ENCODE results near the gene UFM1. TPM values are rescaled to one million over a fixed set of nuclear protein-coding genes. Genes with fewer than 3 reads are reported as not detected.
"Not testable (repeated sequence)": the region's sequence is repeated elsewhere in the genome, so short reads cannot be mapped to it uniquely, and the experiment has no call there.

The UFM1 gene
- total RNA-seq, 1 donor from 2014 or later = 43.3 TPM

DNA sequence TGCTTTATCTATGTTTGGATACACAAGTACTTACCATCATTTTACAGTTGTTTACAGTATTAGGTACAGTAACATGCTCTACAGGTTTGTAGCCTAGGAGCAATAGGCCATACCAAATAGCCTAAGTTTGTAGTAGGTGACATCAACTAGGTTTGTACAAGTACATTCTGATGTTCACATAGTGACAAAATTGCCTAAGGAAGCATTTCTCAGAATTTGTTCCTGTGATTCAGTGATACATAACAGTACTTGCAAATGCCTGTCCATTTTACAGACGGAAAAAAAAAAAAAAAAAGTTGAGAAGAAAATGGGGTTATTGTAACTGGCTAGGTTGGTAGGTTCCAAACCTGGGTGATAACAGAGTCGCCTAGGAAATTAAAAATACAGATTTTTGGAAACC lies 13.6 kb downstream of the UFM1 start:
- Histone ChIP-seq H3K27me3 (ENCODE audit: control insufficient read depth in 3 of 3, insufficient read depth in 3 of 3, low read length in 3 of 3) (no peaks in the 10 kb centered on the region), H3K27ac (ENCODE audit: low read depth, low read length) (no peak overlapping the region), H3K4me3 (ENCODE audit: low read length in 3 of 3) (no peak overlapping the region), H3K9me3 (ENCODE audit: control insufficient read depth in 3 of 3, low read length in 3 of 3) (no peaks in the 10 kb centered on the region), H3K4me1 (ENCODE audit: control insufficient read depth in 3 of 3, insufficient read depth in 3 of 3, low read length in 3 of 3) (no peaks in the 10 kb centered on the region), H3K36me3 (ENCODE audit: control insufficient read depth in 3 of 3, insufficient read depth in 3 of 3, low read length in 3 of 3) (peaks cover 3 to 18% (median 9%) of the 10 kb centered on the region in 3 donors), H3K9ac (ENCODE audit: low read depth in 1 of 3, low read length in 3 of 3) (no peak overlapping the region)

GRCh38 chr13:38363746-38364145 lies 14.1 kb downstream of the UFM1 start:
- H3K9ac ChIP-seq (ENCODE audit: low read depth in 1 of 3, low read length in 3 of 3); H3K4me3 ChIP-seq (ENCODE audit: low read length in 3 of 3); H3K9me3 ChIP-seq (ENCODE audit: control insufficient read depth in 3 of 3, low read length in 3 of 3); H3K27me3 ChIP-seq (ENCODE audit: control insufficient read depth in 3 of 3, insufficient read depth in 3 of 3, low read length in 3 of 3); H3K4me1 ChIP-seq (ENCODE audit: control insufficient read depth in 3 of 3, insufficient read depth in 3 of 3, low read length in 3 of 3); H3K27ac ChIP-seq (ENCODE audit: low read depth, low read length): not testable (repeated sequence)
- H3K36me3 ChIP-seq (ENCODE audit: control insufficient read depth in 3 of 3, insufficient read depth in 3 of 3, low read length in 3 of 3) = peaks cover 3 to 15% (median 9%) of the 10 kb centered on the region in 3 donors

DNA sequence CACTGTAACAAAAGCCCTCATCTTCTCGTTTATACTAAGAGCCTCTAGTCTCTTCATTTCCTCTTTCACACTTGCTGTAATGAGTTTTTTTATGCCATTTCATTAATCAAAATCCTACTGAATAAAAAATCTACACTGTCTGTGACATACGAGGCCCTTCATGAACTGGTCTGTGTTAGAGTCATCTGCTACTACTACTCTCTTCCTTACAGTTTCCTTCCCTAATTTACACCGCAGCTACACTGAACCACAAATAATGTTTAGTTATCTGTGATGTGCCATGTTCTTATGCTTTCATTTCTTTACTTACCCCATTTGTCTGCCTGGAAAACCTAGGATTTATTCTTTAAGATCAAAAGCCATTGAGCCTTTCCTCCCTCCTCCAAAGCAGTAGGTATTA lies 16.0 kb downstream of the UFM1 start:
- Histone ChIP-seq H3K9ac (ENCODE audit: low read depth in 1 of 3, low read length in 3 of 3) (no peak overlapping the region), H3K4me1 (ENCODE audit: control insufficient read depth in 3 of 3, insufficient read depth in 3 of 3, low read length in 3 of 3) (no peaks in the 10 kb centered on the region)

DNA sequence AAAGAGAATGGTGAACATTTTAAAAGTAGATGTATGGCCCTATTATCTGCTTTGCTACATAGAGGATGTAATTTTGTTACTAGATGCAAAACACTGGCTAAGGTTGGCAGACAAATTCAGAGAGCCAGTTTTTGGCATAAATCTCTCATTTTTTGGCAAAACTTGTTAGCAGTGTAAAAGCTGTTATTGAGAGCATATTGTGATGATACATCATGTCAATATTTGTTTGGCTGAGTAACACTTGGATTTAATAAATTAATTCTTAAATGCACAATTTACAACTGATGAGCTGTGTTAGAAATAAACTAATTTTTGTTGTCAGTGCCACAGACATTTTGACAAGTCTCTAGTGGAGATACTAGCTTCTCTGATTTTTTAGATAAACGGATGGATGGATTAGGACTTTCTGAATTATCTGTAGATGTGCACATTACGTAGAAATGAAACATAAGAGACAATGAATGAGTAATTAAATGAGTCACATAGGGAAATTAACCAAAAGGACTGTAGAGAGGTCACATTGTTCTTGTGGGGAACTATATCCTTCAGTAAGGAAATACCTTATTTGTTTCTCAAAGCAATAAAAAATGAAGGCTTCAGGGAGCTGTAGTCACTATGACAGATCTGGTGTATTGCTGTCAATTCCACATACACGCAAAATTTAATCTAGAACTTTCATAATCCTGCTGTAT lies 17.4 kb downstream of the UFM1 start:
- Histone ChIP-seq H3K4me1 (ENCODE audit: control insufficient read depth in 3 of 3, insufficient read depth in 3 of 3, low read length in 3 of 3) (no peaks in the 10 kb centered on the region), H3K27ac (ENCODE audit: low read depth, low read length) (no peak overlapping the region), H3K4me3 (ENCODE audit: low read length in 3 of 3) (no peak overlapping the region), H3K9me3 (ENCODE audit: control insufficient read depth in 3 of 3, low read length in 3 of 3) (no peaks in the 10 kb centered on the region), H3K27me3 (ENCODE audit: control insufficient read depth in 3 of 3, insufficient read depth in 3 of 3, low read length in 3 of 3) (no peaks in the 10 kb centered on the region), H3K36me3 (ENCODE audit: control insufficient read depth in 3 of 3, insufficient read depth in 3 of 3, low read length in 3 of 3) (peaks cover 0 to 8% (median 0%) of the 10 kb centered on the region in 3 donors), H3K9ac (ENCODE audit: low read depth in 1 of 3, low read length in 3 of 3) (no peak overlapping the region)

More for the DNA sequence above, 16.0 kb downstream of the UFM1 start:
- H3K9me3 ChIP-seq (ENCODE audit: control insufficient read depth in 3 of 3, low read length in 3 of 3) = no peaks in the 10 kb centered on the region
- H3K27ac ChIP-seq (ENCODE audit: low read depth, low read length) = no peak overlapping the region
- peaks cover 3 to 11% (median 4%) of the 10 kb centered on the region in 3 donors for H3K36me3 ChIP-seq (ENCODE audit: control insufficient read depth in 3 of 3, insufficient read depth in 3 of 3, low read length in 3 of 3)
- no peaks in the 10 kb centered on the region for H3K27me3 ChIP-seq (ENCODE audit: control insufficient read depth in 3 of 3, insufficient read depth in 3 of 3, low read length in 3 of 3)
- no peak overlapping the region for H3K4me3 ChIP-seq (ENCODE audit: low read length in 3 of 3)

DNA sequence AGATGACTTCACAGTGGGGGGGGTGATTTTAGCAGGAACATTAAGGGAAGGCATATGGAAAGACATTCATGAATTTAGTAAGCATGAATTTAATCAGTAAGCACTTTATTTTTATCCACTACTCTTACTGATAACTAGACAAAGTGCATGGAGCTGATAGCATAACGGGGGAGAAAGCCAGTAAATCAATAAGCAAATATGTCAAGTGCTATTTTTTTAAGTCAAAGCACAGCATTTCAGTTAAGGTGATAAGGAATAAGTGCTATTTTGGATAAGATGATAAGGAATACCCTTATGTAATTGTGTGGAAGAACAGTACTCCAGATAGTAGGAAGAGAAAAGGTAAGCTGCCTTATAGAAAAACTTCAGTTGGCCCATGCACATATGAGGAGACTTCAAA lies 19.4 kb downstream of the UFM1 start:
- H3K4me1 ChIP-seq (ENCODE audit: control insufficient read depth in 3 of 3, insufficient read depth in 3 of 3, low read length in 3 of 3) = no peaks in the 10 kb centered on the region
- H3K4me3 ChIP-seq (ENCODE audit: low read length in 3 of 3) = no peak overlapping the region
- no peak overlapping the region for H3K9ac ChIP-seq (ENCODE audit: low read depth in 1 of 3, low read length in 3 of 3)
- H3K27me3 ChIP-seq (ENCODE audit: control insufficient read depth in 3 of 3, insufficient read depth in 3 of 3, low read length in 3 of 3) = no peaks in the 10 kb centered on the region
- H3K9me3 ChIP-seq (ENCODE audit: control insufficient read depth in 3 of 3, low read length in 3 of 3) = no peaks in the 10 kb centered on the region
- H3K27ac ChIP-seq (ENCODE audit: low read depth, low read length) = no peak overlapping the region
- H3K36me3 ChIP-seq (ENCODE audit: control insufficient read depth in 3 of 3, insufficient read depth in 3 of 3, low read length in 3 of 3) = no peaks in the 10 kb centered on the region

DNA sequence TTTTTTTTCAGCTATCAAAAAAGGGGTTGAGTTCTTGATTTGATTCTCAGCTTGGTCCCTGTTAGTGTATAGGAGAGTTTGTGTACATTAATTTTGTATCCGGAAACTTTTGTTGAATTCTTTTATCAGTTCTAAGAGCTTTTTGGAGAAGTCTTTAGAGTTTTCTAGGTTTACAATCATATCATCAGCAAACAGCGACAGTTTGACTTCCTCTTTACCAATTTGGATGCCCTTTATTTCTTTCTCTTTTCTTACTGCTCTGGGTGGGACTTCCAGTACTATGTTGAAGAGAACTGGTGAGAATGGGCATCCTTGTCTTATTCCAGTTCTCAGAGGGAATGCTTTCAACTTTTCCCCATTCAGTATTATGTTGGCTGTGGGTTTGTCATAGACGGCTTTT lies 20.4 kb downstream of the UFM1 start:
- H3K4me1 ChIP-seq (ENCODE audit: control insufficient read depth in 3 of 3, insufficient read depth in 3 of 3, low read length in 3 of 3); H3K27me3 ChIP-seq (ENCODE audit: control insufficient read depth in 3 of 3, insufficient read depth in 3 of 3, low read length in 3 of 3); H3K9me3 ChIP-seq (ENCODE audit: control insufficient read depth in 3 of 3, low read length in 3 of 3); H3K4me3 ChIP-seq (ENCODE audit: low read length in 3 of 3); H3K9ac ChIP-seq (ENCODE audit: low read depth in 1 of 3, low read length in 3 of 3); H3K36me3 ChIP-seq (ENCODE audit: control insufficient read depth in 3 of 3, insufficient read depth in 3 of 3, low read length in 3 of 3); H3K27ac ChIP-seq (ENCODE audit: low read depth, low read length): not testable (repeated sequence)

DNA sequence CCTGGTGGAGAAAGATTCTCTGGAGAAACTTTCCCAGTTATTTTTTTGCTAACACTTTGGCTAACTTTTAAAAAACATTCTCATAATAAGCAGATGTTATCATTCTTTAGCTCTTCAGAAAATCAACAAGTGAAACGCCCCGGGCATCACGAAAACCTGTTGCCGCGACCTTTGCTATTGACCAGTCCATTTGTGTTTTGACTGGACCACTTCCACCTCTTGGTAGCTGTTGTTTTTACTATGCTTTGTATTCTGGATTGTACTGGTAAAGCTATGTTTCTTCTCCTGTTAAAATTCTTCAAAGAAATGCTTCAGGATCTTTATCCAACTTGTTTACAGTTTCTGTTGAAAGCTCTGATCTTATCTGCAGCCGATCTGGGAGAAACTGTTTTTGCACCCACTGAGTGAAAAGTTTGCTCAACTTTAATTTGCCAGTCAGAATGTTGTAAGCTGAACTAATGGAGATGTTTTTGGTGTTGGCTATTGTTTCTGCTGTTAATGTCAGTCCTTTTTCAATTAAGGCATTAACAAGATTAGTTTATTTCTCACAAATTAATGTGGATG lies 23.3 kb downstream of the UFM1 start:
- no peaks in the 10 kb centered on the region for H3K36me3 ChIP-seq (ENCODE audit: control insufficient read depth in 3 of 3, insufficient read depth in 3 of 3, low read length in 3 of 3)
- no peaks in the 10 kb centered on the region for H3K4me1 ChIP-seq (ENCODE audit: control insufficient read depth in 3 of 3, insufficient read depth in 3 of 3, low read length in 3 of 3)
- H3K4me3 ChIP-seq (ENCODE audit: low read length in 3 of 3) = no peak overlapping the region
- no peaks in the 10 kb centered on the region for H3K27me3 ChIP-seq (ENCODE audit: control insufficient read depth in 3 of 3, insufficient read depth in 3 of 3, low read length in 3 of 3)
- H3K9me3 ChIP-seq (ENCODE audit: control insufficient read depth in 3 of 3, low read length in 3 of 3) = no peaks in the 10 kb centered on the region
- no peak overlapping the region for H3K27ac ChIP-seq (ENCODE audit: low read depth, low read length)
- no peak overlapping the region for H3K9ac ChIP-seq (ENCODE audit: low read depth in 1 of 3, low read length in 3 of 3)

DNA sequence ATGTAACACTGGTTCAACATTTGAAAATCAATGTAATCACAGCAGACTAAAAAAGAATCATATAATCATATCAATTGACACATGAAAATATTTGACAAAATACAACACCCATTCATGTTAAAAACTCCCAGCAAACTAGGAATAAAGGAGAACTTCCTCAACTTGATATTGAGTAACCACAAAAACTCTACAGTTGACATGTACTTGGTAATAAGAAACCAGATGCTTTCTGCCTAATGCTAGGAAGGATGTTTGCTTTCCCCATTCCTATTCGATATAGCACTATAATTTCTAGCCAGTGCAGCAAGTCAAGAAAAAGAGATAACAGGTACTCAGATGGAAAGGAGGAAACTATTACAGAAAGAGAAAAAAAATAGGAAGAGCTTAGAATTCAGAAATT lies 26.9 kb downstream of the UFM1 start:
- Histone ChIP-seq H3K27ac (ENCODE audit: low read depth, low read length) (no peak overlapping the region), H3K9ac (ENCODE audit: low read depth in 1 of 3, low read length in 3 of 3) (no peak overlapping the region), H3K36me3 (ENCODE audit: control insufficient read depth in 3 of 3, insufficient read depth in 3 of 3, low read length in 3 of 3) (no peaks in the 10 kb centered on the region), H3K27me3 (ENCODE audit: control insufficient read depth in 3 of 3, insufficient read depth in 3 of 3, low read length in 3 of 3) (no peaks in the 10 kb centered on the region), H3K4me3 (ENCODE audit: low read length in 3 of 3) (no peak overlapping the region), H3K9me3 (ENCODE audit: control insufficient read depth in 3 of 3, low read length in 3 of 3) (no peaks in the 10 kb centered on the region), H3K4me1 (ENCODE audit: control insufficient read depth in 3 of 3, insufficient read depth in 3 of 3, low read length in 3 of 3) (no peaks in the 10 kb centered on the region)

DNA sequence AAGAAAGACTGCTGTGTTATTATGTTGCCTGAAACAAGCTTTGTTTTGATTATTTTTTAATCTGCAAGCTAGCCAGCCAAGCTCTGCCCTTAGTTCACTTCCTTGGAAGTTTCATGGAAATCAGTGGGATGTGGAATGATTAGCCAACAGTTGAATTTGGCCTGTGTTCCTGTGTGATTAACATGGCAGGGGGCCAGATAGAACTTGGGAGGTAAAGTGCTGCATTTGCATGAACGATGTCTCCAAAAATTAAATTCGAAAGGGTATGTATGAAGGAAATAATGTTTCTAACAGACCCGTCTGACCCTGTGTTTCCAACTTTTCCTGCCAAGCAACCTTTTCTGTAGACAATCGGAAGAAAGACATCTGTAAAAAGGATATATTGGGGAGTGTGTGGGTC lies 32.2 kb downstream of the UFM1 start:
- Histone ChIP-seq H3K36me3 (ENCODE audit: control insufficient read depth in 3 of 3, insufficient read depth in 3 of 3, low read length in 3 of 3) (no peaks in the 10 kb centered on the region), H3K27me3 (ENCODE audit: control insufficient read depth in 3 of 3, insufficient read depth in 3 of 3, low read length in 3 of 3) (no peaks in the 10 kb centered on the region), H3K4me1 (ENCODE audit: control insufficient read depth in 3 of 3, insufficient read depth in 3 of 3, low read length in 3 of 3) (no peaks in the 10 kb centered on the region), H3K9me3 (ENCODE audit: control insufficient read depth in 3 of 3, low read length in 3 of 3) (no peaks in the 10 kb centered on the region), H3K9ac (ENCODE audit: low read depth in 1 of 3, low read length in 3 of 3) (no peak overlapping the region), H3K4me3 (ENCODE audit: low read length in 3 of 3) (no peak overlapping the region), H3K27ac (ENCODE audit: low read depth, low read length) (no peak overlapping the region)

DNA sequence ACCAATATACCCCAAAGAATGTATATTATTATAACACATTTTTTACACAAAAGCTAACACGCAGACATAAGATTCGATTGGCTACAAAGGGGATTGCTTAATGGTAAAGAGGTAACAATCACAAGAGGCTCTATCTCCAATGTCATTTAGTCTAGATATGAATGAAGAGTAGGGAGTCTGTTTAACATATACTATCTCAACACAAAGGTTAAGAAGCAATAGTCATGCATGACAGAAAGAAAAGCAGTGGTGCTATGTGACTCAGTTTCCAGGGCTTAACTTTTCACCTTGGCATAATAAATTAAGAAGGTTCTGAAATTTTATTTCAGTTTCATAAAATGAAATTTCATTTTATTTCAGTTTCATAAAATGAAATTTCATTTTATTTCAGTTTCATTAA lies 33.3 kb downstream of the UFM1 start:
- Histone ChIP-seq H3K4me3 (ENCODE audit: low read length in 3 of 3) (no peak overlapping the region), H3K36me3 (ENCODE audit: control insufficient read depth in 3 of 3, insufficient read depth in 3 of 3, low read length in 3 of 3) (no peaks in the 10 kb centered on the region), H3K27ac (ENCODE audit: low read depth, low read length) (no peak overlapping the region), H3K27me3 (ENCODE audit: control insufficient read depth in 3 of 3, insufficient read depth in 3 of 3, low read length in 3 of 3) (no peaks in the 10 kb centered on the region), H3K4me1 (ENCODE audit: control insufficient read depth in 3 of 3, insufficient read depth in 3 of 3, low read length in 3 of 3) (no peaks in the 10 kb centered on the region), H3K9me3 (ENCODE audit: control insufficient read depth in 3 of 3, low read length in 3 of 3) (no peaks in the 10 kb centered on the region), H3K9ac (ENCODE audit: low read depth in 1 of 3, low read length in 3 of 3) (no peak overlapping the region)

All from skeletal muscle tissue (tissue), 4 donors.